GM23248 (cell line): ENCODE data around the gene JARID2. TPM values are rescaled to one million over a fixed set of nuclear protein-coding genes. Genes with fewer than 3 reads are reported as not detected.

Source experiments
- DNase-seq: peaks from one replicate; pipeline ENCODE4 v3.0.0-alpha.2; 2015
- H2AFZ ChIP-seq: fragments of 200-600 bp; sonication (generic); 2 replicates; pipeline ENCODE4 v1.6.1; 2016; ENCODE audit warnings: antibody characterized with exemption
- H3F3A ChIP-seq: fragments of 200-600 bp; sonication (generic); 2 replicates; pipeline ENCODE4 v1.6.1; 2016; ENCODE audit warnings: mild to moderate bottlenecking, antibody characterized with exemption, mixed run types; ENCODE audit not compliant: insufficient read depth
- H3K27ac ChIP-seq: fragments of 200-600 bp; sonication (generic); 2 replicates; pipeline ENCODE4 v1.5.1; 2016; ENCODE audit warnings: mild to moderate bottlenecking
- H3K27me3 ChIP-seq: fragments of 200-600 bp; sonication (generic); replicated peaks from 2 replicates; pipeline ENCODE4 v1.6.1; 2016; ENCODE audit warnings: mild to moderate bottlenecking; ENCODE audit not compliant: insufficient read depth
- H3K36me3 ChIP-seq: fragments of 200-600 bp; sonication (generic); 2 replicates; pipeline ENCODE4 v1.6.1; 2016; ENCODE audit warnings: low read depth, mild to moderate bottlenecking
- H3K4me1 ChIP-seq: fragments of 200-600 bp; sonication (generic); 2 replicates; pipeline ENCODE4 v1.6.1; 2016; ENCODE audit warnings: mild to moderate bottlenecking; ENCODE audit not compliant: insufficient read depth
- H3K4me2 ChIP-seq: fragments of 200-600 bp; sonication (generic); one replicate; pipeline ENCODE4 v1.6.1; 2016; ENCODE audit warnings: mild to moderate bottlenecking; ENCODE audit not compliant: unreplicated experiment
- H3K4me3 ChIP-seq: fragments of 200-600 bp; sonication (generic); 2 replicates; pipeline ENCODE4 v1.5.1; 2016; ENCODE audit warnings: mild to moderate bottlenecking
- H3K79me2 ChIP-seq: fragments of 200-600 bp; sonication (generic); 2 replicates; pipeline ENCODE4 v1.6.1; 2016; ENCODE audit warnings: mild to moderate bottlenecking; ENCODE audit not compliant: insufficient read depth
- H3K9ac ChIP-seq: fragments of 200-600 bp; sonication (generic); 2 replicates; pipeline ENCODE4 v1.6.1; 2016; ENCODE audit warnings: mild to moderate bottlenecking
- H3K9me2 ChIP-seq: fragments of 200-600 bp; sonication (generic); 2 replicates; pipeline ENCODE4 v1.6.1; 2016; ENCODE audit warnings: mixed run types, mild to moderate bottlenecking, moderate library complexity; ENCODE audit not compliant: insufficient read depth
- H3K9me3 ChIP-seq: fragments of 200-600 bp; sonication (generic); one replicate; pipeline ENCODE4 v1.6.1; 2017; ENCODE audit warnings: low read depth
- H4K20me1 ChIP-seq: fragments of 200-600 bp; sonication (generic); 2 replicates; pipeline ENCODE4 v1.6.0; 2016; ENCODE audit not compliant: insufficient read depth
- EZH2 ChIP-seq: fragments of 200-600 bp; sonication (generic); IDR thresholded peaks from 2 replicates; pipeline ENCODE4 v1.6.1; 2018; ENCODE audit warnings: antibody characterized with exemption, mild to moderate bottlenecking; ENCODE audit not compliant: insufficient read depth, poor library complexity, severe bottlenecking
- EZH2phosphoT487 ChIP-seq: fragments of 200-600 bp; sonication (generic); IDR thresholded peaks from 2 replicates; pipeline ENCODE4 v1.6.1; 2018; ENCODE audit warnings: antibody characterized with exemption, moderate library complexity, mild to moderate bottlenecking, low read depth; ENCODE audit not compliant: insufficient read depth
- WGBS, 2 experiments: methylation state at CpG; one replicate each; pipeline ENCODE4 v1.1.6; 2015 to 2017; ENCODE audit warnings: low lambda C conversion rate in 2 of 2, low coverage in 1 of 2; ENCODE audit errors: missing lambda C conversion rate in 2 of 2; 5-methylcytosine and 5-hydroxymethylcytosine counted together
- in situ Hi-C: fragments of 300-500 bp; cut with MboI; formaldehyde crosslinking; loops from 2 replicates; pipeline ENCODE4 v1.15.0; 2020
- polyA plus RNA-seq: library from polyadenylated mRNA; unstranded; fragments of >200 nt; fragmentation: Nextera tagmentation; extraction: Ambion mirVana; gene quantifications from 2 replicates; pipeline ENCODE4 v1.2.1, GENCODE V29; 2016
- total RNA-seq: library from RNA; depleted of rRNA; stranded (reverse); fragments of >200 nt; shearing (Covaris generic); gene quantifications from 2 replicates; pipeline ENCODE4 v1.2.3, GENCODE V29; 2014

Gene JARID2
- total and polyA plus RNA-seq, 2 experiments from 2014 or later: 3.9 to 9.3 TPM

- Histone ChIP-seq H3K4me2 (no peak overlapping the region), H3K4me3 (no peak overlapping the region), H3K36me3 (peaks cover 24% of the 10 kb centered on the region; the same call in 1 of the 2 replicates), H3K9ac (no peak overlapping the region), H3K27ac (no peak overlapping the region), H3K9me2 (no peaks in the 10 kb centered on the region), H3F3A (peaks cover 10% of the 10 kb centered on the region; the same call in 1 of the 2 replicates), H3K4me1 (no peaks in the 10 kb centered on the region), H3K9me3 (no peaks in the 10 kb centered on the region), H3K79me2 (no peaks in the 10 kb centered on the region), H4K20me1 (no peaks in the 10 kb centered on the region), H3K27me3 (no peaks in the 10 kb centered on the region), H2AFZ (no peak overlapping the region)
- WGBS, 2 experiments: 98 to 100% methylated on average over 14 of the region's 14 CpGs
- no peak for TF ChIP-seq EZH2
- no peak for TF ChIP-seq EZH2phosphoT487
- DNase-seq: no peak
- in situ Hi-C loops: no loop called here
Observed at GRCh38 chr6:15524861-15525401, 279.1 kb downstream of the JARID2 start.

DNA sequence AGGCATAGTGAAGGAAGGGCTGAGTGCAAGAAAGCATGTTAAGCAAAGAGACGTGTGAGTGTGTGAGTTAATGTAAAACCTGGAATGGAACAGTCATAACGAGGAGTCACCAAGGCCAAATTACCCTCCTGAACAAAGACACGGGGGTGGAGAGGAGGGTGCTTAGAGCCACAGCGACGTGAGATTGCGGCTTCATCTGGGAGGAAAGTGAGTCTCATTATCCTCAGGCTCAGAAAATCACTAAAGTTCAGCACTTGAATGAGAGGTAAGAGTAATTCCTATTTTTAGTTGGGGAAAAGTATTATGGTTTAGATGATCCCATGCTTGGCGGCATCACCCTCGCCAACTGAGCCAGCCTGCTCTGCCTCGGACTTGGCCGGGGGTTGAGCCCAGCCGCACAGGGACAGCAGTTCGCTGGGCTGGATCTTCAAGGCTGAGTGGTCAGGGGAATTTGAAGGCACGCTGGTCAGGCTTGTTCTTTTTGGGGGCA lies 280.4 kb downstream of the JARID2 start:
- DNase-seq: no peak
- in situ Hi-C loops: no loop called here
- Histone ChIP-seq H4K20me1 (no peaks in the 10 kb centered on the region), H3K4me2 (no peak overlapping the region), H3K4me1 (no peaks in the 10 kb centered on the region), H3K36me3 (peaks cover 14% of the 10 kb centered on the region; the same call in 1 of the 2 replicates), H3K27ac (no peak overlapping the region), H3K4me3 (no peak overlapping the region), H3K9ac (no peak overlapping the region), H3F3A (peaks cover 10% of the 10 kb centered on the region; the same call in 1 of the 2 replicates), H2AFZ (no peak overlapping the region), H3K9me3 (no peaks in the 10 kb centered on the region), H3K79me2 (no peaks in the 10 kb centered on the region), H3K27me3 (no peaks in the 10 kb centered on the region), H3K9me2 (no peaks in the 10 kb centered on the region)
- 97 to 99% methylated on average over 13 of the region's 13 CpGs for WGBS, 2 experiments
- TF ChIP-seq EZH2phosphoT487: no peak
- no peak for TF ChIP-seq EZH2

DNA sequence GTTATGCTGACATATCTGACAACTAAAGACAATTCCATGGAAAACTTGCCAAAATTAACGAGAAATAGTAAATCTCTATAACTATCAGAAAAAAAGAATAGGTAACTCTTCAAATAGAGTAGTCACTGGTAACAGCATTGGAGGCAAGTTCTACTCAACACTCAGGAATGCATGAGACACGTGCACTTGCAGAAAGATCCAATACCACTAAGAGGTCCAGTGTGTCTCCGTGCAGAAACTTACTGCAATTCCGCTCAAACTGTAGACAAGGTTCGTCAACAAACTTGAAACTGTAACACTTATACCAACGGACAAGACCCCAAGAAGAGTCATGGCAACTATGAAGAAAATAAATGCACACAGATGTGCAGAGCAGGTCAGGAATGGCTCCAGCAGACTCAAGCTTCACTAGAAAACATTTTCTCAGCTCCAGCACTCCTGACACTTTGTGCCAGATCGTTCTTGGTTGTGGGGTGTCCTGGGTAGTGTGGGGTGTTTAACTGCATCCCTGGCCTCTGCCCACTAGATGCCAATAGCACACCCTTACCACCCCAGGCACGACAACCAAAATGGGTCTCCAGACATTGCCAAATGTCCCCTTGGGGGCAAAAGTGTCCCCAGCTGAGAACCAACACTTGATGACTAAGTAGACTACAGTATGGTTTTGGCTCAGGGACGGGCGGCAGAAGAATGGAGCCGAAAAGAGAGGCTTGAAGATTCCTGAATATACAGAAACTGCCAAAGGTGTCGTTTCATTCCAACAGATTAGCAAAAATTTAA lies 282.2 kb downstream of the JARID2 start:
- 96% methylated on average over 12 of the region's 12 CpGs for WGBS, 2 experiments
- TF ChIP-seq EZH2 (no peak), EZH2phosphoT487 (no peak)
- Histone ChIP-seq H3K4me3 (no peak overlapping the region), H2AFZ (no peak overlapping the region), H3F3A (peaks cover 10% of the 10 kb centered on the region; the same call in 1 of the 2 replicates), H3K4me1 (no peaks in the 10 kb centered on the region), H3K9ac (no peak overlapping the region), H3K27me3 (no peaks in the 10 kb centered on the region), H3K9me2 (no peaks in the 10 kb centered on the region), H3K79me2 (no peaks in the 10 kb centered on the region), H3K4me2 (no peak overlapping the region), H3K36me3 (no peaks in the 10 kb centered on the region; the same call in 1 of the 2 replicates), H3K9me3 (no peaks in the 10 kb centered on the region), H4K20me1 (no peaks in the 10 kb centered on the region), H3K27ac (no peak overlapping the region)
- peak; percentile 47 for DNase-seq
- in situ Hi-C loops: no loop called here

DNA sequence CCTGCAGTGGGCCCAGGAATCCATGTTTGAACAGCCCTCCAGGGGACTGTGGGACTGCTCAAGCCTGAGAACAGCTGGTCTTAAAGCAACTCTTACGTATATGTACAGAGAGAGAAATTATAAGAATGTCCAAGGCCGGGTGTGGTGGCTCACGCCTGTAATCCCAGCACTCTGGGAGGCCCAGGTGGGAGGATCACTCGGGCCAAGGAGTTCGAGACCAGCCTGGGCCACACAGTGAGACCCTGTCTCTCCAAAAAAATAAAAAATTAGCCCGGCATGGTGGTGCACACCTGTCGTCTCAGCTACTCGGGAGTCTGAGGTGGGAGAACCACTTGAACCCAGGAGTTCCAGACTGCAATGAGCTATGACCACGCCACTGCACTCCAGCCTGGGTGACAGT lies 283.0 kb downstream of the JARID2 start:
- H3K9ac ChIP-seq: no peak overlapping the region
- DNase-seq: no peak
- H3K4me2 ChIP-seq: no peak overlapping the region
- H3K4me3 ChIP-seq: no peak overlapping the region
- H4K20me1 ChIP-seq: no peaks in the 10 kb centered on the region
- no peaks in the 10 kb centered on the region; the same call in 1 of the 2 replicates for H3K36me3 ChIP-seq
- 98 to 99% methylated on average over 9 of the region's 9 CpGs for WGBS, 2 experiments
- no peak for TF ChIP-seq EZH2
- TF ChIP-seq EZH2phosphoT487: no peak
- peaks cover 10% of the 10 kb centered on the region; the same call in 1 of the 2 replicates for H3F3A ChIP-seq
- H3K27ac ChIP-seq: no peak overlapping the region
- in situ Hi-C loops: no loop called here
- no peaks in the 10 kb centered on the region for H3K79me2 ChIP-seq
- no peaks in the 10 kb centered on the region for H3K4me1 ChIP-seq
- no peaks in the 10 kb centered on the region for H3K27me3 ChIP-seq
- H2AFZ ChIP-seq: no peak overlapping the region
- no peaks in the 10 kb centered on the region for H3K9me3 ChIP-seq
- H3K9me2 ChIP-seq: no peaks in the 10 kb centered on the region
